ENCODE data around the gene GRB14. TPM values are rescaled to one million over a fixed set of nuclear protein-coding genes. Genes with fewer than 3 reads are reported as not detected.
A peak's percentile ranks its signal among the peaks of the same experiment; 100 is the strongest.

GRB14 gene
- total RNA-seq, 1 donor from 2014 or later, result 13.6 TPM

DNA sequence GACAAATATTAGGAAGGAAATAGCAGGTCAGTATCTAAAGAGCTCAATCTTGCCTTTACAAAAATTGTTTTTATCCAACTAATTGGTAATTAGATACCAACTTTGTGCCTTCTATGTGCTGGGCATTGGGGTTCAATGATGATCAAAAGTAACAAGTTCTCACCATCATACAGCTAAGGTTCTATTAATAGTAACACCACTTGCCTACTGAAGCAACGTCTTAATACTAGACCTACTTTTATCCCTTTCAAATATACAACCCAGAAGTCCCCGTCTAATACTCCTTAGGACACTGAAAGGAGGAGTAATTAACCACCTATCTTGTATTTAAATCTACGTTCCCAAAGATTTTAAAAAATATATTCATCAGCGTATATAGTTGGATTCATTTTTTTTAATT lies 59.3 kb downstream of the GRB14 start:
- TF ChIP-seq, protein P1, sequence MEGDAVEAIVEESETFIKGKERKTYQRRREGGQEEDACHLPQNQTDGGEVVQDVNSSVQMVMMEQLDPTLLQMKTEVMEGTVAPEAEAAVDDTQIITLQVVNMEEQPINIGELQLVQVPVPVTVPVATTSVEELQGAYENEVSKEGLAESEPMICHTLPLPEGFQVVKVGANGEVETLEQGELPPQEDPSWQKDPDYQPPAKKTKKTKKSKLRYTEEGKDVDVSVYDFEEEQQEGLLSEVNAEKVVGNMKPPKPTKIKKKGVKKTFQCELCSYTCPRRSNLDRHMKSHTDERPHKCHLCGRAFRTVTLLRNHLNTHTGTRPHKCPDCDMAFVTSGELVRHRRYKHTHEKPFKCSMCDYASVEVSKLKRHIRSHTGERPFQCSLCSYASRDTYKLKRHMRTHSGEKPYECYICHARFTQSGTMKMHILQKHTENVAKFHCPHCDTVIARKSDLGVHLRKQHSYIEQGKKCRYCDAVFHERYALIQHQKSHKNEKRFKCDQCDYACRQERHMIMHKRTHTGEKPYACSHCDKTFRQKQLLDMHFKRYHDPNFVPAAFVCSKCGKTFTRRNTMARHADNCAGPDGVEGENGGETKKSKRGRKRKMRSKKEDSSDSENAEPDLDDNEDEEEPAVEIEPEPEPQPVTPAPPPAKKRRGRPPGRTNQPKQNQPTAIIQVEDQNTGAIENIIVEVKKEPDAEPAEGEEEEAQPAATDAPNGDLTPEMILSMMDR (IDR thresholded peaks at IDR 0.05; ENCODE audit: unreplicated experiment), result no peak
- no peaks in the 10 kb centered on the region for H3K27me3 Mint-ChIP-seq (ENCODE audit: low read depth)

DNA sequence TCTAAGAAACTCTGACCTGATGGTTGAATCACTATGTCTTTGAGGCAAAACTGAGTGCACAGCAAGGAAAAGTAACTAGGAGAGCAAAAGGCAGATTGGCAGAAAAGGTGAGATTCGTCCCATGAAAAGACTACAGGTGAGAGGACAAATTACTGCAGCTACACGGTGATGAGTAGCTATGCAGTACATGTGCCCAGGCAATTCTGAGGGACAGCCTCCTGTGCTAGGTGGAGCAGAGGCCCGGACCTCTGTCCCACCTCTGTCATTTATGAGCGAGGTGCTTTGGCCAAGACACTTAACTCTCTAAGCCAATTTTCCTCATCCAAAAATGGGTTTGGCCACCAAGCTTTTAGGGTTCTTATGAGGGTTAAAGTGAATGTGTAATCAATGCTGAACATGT lies 59.9 kb downstream of the GRB14 start:
- Mint-ChIP-seq H3K27ac (no peak overlapping the region), H3K36me3 (no peaks in the 10 kb centered on the region), H3K4me3 (no peak overlapping the region), H3K27me3 (ENCODE audit: low read depth) (no peaks in the 10 kb centered on the region), H3K9me3 (no peaks in the 10 kb centered on the region), H3K4me1 (peaks cover 17% of the 10 kb centered on the region)
- DNase-seq (ENCODE audit: low spot score in 2 of 2, unreplicated experiment in 2 of 2), result no peak
- TF ChIP-seq, protein P1 (IDR thresholded peaks at IDR 0.05; ENCODE audit: unreplicated experiment), result no peak

More for the DNA sequence above, 59.3 kb downstream of the GRB14 start:
- H3K27ac Mint-ChIP-seq, result no peak overlapping the region
- peaks cover 17% of the 10 kb centered on the region for H3K4me1 Mint-ChIP-seq
- H3K9me3 Mint-ChIP-seq, result no peaks in the 10 kb centered on the region
- H3K4me3 Mint-ChIP-seq, result no peak overlapping the region
- H3K36me3 Mint-ChIP-seq, result no peaks in the 10 kb centered on the region
- DNase-seq (ENCODE audit: low spot score in 2 of 2, unreplicated experiment in 2 of 2), result no peak

DNA sequence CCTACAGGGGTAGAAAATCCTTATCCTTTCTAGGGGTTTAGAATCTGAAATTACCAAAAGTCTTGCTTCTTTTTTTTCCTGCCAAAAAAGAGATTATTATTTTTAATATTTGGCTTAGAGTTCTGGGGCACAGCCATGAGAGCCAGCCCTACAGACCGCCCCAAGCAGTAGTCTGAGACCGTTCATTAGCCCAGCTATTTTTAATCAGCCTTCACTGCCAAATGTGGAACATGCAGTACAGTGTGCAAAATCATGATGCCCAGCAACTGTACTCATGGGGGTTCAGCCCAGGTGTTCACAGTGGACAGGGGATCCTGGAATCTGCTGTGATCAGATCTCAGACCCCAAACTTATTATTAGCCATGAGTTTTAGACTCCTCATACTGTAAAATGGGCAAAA lies 60.4 kb downstream of the GRB14 start:
- H3K27ac Mint-ChIP-seq, result no peak overlapping the region
- H3K4me3 Mint-ChIP-seq, result no peak overlapping the region
- no peaks in the 10 kb centered on the region for H3K36me3 Mint-ChIP-seq

DNA sequence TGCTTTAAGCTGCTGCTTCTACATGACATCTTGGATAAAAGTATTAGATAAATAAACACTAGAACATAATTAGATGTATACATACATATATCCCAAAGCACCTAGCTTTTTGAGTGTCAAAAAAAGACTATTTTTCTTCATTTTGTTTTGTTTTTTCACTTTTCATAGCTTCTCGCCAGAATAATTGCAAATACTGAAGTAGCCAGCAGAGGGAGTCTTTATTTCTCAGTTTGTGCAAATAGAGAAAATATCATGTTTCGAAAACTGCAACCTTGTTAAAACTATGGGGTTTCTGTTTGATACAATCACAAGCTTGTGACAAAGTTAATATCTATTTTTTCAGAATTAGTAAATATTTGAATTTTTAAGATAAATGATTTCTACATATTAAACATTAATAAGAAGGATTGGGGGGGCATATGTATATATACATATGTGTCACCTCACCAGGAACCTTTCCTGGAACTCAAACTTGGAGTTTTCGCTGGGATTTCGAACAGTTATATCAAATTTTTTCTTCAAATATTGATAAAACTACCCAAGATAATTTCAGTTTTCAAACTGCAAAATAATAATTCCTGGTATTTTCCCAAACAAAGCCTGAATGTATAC lies 61.0 kb downstream of the GRB14 start:
- H3K36me3 Mint-ChIP-seq, result no peaks in the 10 kb centered on the region
- no peak overlapping the region for H3K4me3 Mint-ChIP-seq
- no peaks in the 10 kb centered on the region for H3K9me3 Mint-ChIP-seq
- no peak for DNase-seq (ENCODE audit: low spot score in 2 of 2, unreplicated experiment in 2 of 2)
- no peak overlapping the region for H3K27ac Mint-ChIP-seq
- TF ChIP-seq, protein P1 (IDR thresholded peaks at IDR 0.05; ENCODE audit: unreplicated experiment), result peak; percentile 86
- peaks cover 17% of the 10 kb centered on the region for H3K4me1 Mint-ChIP-seq
- H3K27me3 Mint-ChIP-seq (ENCODE audit: low read depth), result no peaks in the 10 kb centered on the region

More for the DNA sequence above, 60.4 kb downstream of the GRB14 start:
- no peaks in the 10 kb centered on the region for H3K9me3 Mint-ChIP-seq
- no peak for DNase-seq (ENCODE audit: low spot score in 2 of 2, unreplicated experiment in 2 of 2)
- H3K27me3 Mint-ChIP-seq (ENCODE audit: low read depth), result no peaks in the 10 kb centered on the region
- H3K4me1 Mint-ChIP-seq, result peaks cover 17% of the 10 kb centered on the region
- TF ChIP-seq, protein P1 (IDR thresholded peaks at IDR 0.05; ENCODE audit: unreplicated experiment), result no peak

DNA sequence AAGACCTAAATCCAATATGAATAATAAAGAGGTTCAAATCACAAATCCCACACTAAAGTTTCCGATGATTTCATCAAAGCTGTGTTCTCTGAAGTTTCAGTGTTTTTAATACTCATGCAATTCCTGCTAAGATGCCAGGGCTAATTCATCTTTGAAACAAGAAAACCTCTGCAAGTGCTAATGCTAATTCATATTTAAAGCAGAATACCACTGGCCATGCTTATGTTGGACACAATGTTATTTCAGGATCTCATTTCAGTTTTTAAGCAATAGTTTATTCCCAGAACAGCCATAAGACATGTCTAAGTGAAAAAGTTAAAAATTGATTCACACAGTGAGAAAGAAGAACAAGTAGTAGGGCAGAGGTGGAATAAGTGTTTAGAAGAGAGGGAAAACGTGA lies 62.8 kb downstream of the GRB14 start:
- Mint-ChIP-seq H3K27me3 (ENCODE audit: low read depth) (no peaks in the 10 kb centered on the region), H3K4me1 (peaks cover 19% of the 10 kb centered on the region), H3K27ac (peak overlapping the region; percentile 39), H3K9me3 (no peaks in the 10 kb centered on the region), H3K36me3 (no peaks in the 10 kb centered on the region), H3K4me3 (no peak overlapping the region)
- DNase-seq (ENCODE audit: low spot score in 2 of 2, unreplicated experiment in 2 of 2), result no peak
- TF ChIP-seq, protein P1 (IDR thresholded peaks at IDR 0.05; ENCODE audit: unreplicated experiment), result no peak

Measured in mesothelial cell of epicardium (in vitro differentiated cells).